Parathyroid adenoma (tissue), 2 donors: ENCODE data around the gene TBC1D16.

Source experiments
- H2AFZ ChIP-seq: fragments of 300-600 bp; sonication (generic); one replicate; pipeline ENCODE4 v1.7.0; 2017; ENCODE audit warnings: antibody characterized with exemption, mild to moderate bottlenecking
- H3K27ac ChIP-seq: fragments of 300-600 bp; sonication (generic); one replicate; pipeline ENCODE4 v1.7.0; 2017
- H3K27me3 ChIP-seq: fragments of 300-600 bp; sonication (generic); one replicate; pipeline ENCODE4 v1.7.0; 2017; ENCODE audit warnings: low read length; ENCODE audit not compliant: control insufficient read depth, insufficient read depth
- H3K36me3 ChIP-seq: fragments of 300-600 bp; sonication (generic); one replicate; pipeline ENCODE4 v1.7.0; 2017; ENCODE audit warnings: low read length; ENCODE audit not compliant: control insufficient read depth, insufficient read depth
- H3K4me1 ChIP-seq: fragments of 300-600 bp; sonication (generic); one replicate; pipeline ENCODE4 v1.7.0; 2017; ENCODE audit warnings: control low read depth
- H3K4me2 ChIP-seq: fragments of 300-600 bp; sonication (generic); one replicate; pipeline ENCODE4 v1.7.0; 2017; ENCODE audit warnings: low read length
- H3K4me3 ChIP-seq: fragments of 300-600 bp; sonication (generic); one replicate; pipeline ENCODE4 v1.7.0; 2017; ENCODE audit warnings: low read depth, low read length
- H3K79me2 ChIP-seq: fragments of 300-600 bp; sonication (generic); one replicate; pipeline ENCODE4 v1.7.0; 2017; ENCODE audit warnings: control low read depth
- H3K9ac ChIP-seq: fragments of 300-600 bp; sonication (generic); one replicate; pipeline ENCODE4 v1.7.0; 2017; ENCODE audit warnings: mild to moderate bottlenecking
- H3K9me3 ChIP-seq: fragments of 300-600 bp; sonication (generic); one replicate; pipeline ENCODE4 v1.7.0; 2017; ENCODE audit warnings: low read length; ENCODE audit not compliant: control insufficient read depth
- CTCF ChIP-seq: fragments of 300-600 bp; sonication (generic); IDR thresholded peaks from one replicate; pipeline ENCODE4 v1.7.0; 2017; ENCODE audit warnings: antibody characterized with exemption, mild to moderate bottlenecking
- donor health status: primary hyperparathyroidism.

TBC1D16 gene

GRCh38 chr17:79913451-79913850, 122.2 kb downstream of the TBC1D16 start:
- TF ChIP-seq CTCF = no peak
- no peak overlapping the region for H2AFZ ChIP-seq
- H3K27me3 ChIP-seq = no peaks in the 10 kb centered on the region
- H3K4me3 ChIP-seq = no peak overlapping the region
- no peaks in the 10 kb centered on the region for H3K79me2 ChIP-seq
- H3K4me2 ChIP-seq = no peak overlapping the region
- H3K36me3 ChIP-seq = no peaks in the 10 kb centered on the region
- no peaks in the 10 kb centered on the region for H3K4me1 ChIP-seq
- H3K27ac ChIP-seq = no peak overlapping the region
- H3K9ac ChIP-seq = no peak overlapping the region
- H3K9me3 ChIP-seq = no peaks in the 10 kb centered on the region

GRCh38 chr17:79912552-79913330, 122.9 kb downstream of the TBC1D16 start:
- H3K79me2 ChIP-seq = no peaks in the 10 kb centered on the region
- no peak overlapping the region for H3K9ac ChIP-seq
- H3K4me3 ChIP-seq = no peak overlapping the region
- no peak overlapping the region for H2AFZ ChIP-seq
- H3K9me3 ChIP-seq = no peaks in the 10 kb centered on the region
- no peaks in the 10 kb centered on the region for H3K36me3 ChIP-seq
- no peaks in the 10 kb centered on the region for H3K4me1 ChIP-seq
- TF ChIP-seq CTCF = no peak
- H3K27ac ChIP-seq = no peak overlapping the region
- no peaks in the 10 kb centered on the region for H3K27me3 ChIP-seq
- H3K4me2 ChIP-seq = no peak overlapping the region

- Histone ChIP-seq H3K36me3 (no peaks in the 10 kb centered on the region), H3K4me2 (no peak overlapping the region), H3K9me3 (no peaks in the 10 kb centered on the region), H3K27ac (no peak overlapping the region), H3K27me3 (no peaks in the 10 kb centered on the region), H3K4me3 (no peak overlapping the region), H3K79me2 (no peaks in the 10 kb centered on the region), H2AFZ (no peak overlapping the region), H3K9ac (no peak overlapping the region), H3K4me1 (no peaks in the 10 kb centered on the region)
- TF ChIP-seq CTCF = no peak
Measured at GRCh38 chr17:79911430-79912399, 124.0 kb downstream of the TBC1D16 start.

- Histone ChIP-seq H3K27me3 (no peaks in the 10 kb centered on the region), H3K36me3 (no peaks in the 10 kb centered on the region), H3K79me2 (no peaks in the 10 kb centered on the region), H3K4me2 (no peak overlapping the region), H3K4me3 (no peak overlapping the region), H3K27ac (no peak overlapping the region), H3K9ac (no peak overlapping the region), H3K9me3 (no peaks in the 10 kb centered on the region), H3K4me1 (no peaks in the 10 kb centered on the region), H2AFZ (no peak overlapping the region)
- no peak for TF ChIP-seq CTCF
Measured at GRCh38 chr17:79910985-79911361, 124.7 kb downstream of the TBC1D16 start.
